ENCODE measurements around the gene ACAP1.

ACAP1 gene, protein sequence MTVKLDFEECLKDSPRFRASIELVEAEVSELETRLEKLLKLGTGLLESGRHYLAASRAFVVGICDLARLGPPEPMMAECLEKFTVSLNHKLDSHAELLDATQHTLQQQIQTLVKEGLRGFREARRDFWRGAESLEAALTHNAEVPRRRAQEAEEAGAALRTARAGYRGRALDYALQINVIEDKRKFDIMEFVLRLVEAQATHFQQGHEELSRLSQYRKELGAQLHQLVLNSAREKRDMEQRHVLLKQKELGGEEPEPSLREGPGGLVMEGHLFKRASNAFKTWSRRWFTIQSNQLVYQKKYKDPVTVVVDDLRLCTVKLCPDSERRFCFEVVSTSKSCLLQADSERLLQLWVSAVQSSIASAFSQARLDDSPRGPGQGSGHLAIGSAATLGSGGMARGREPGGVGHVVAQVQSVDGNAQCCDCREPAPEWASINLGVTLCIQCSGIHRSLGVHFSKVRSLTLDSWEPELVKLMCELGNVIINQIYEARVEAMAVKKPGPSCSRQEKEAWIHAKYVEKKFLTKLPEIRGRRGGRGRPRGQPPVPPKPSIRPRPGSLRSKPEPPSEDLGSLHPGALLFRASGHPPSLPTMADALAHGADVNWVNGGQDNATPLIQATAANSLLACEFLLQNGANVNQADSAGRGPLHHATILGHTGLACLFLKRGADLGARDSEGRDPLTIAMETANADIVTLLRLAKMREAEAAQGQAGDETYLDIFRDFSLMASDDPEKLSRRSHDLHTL

DNA sequence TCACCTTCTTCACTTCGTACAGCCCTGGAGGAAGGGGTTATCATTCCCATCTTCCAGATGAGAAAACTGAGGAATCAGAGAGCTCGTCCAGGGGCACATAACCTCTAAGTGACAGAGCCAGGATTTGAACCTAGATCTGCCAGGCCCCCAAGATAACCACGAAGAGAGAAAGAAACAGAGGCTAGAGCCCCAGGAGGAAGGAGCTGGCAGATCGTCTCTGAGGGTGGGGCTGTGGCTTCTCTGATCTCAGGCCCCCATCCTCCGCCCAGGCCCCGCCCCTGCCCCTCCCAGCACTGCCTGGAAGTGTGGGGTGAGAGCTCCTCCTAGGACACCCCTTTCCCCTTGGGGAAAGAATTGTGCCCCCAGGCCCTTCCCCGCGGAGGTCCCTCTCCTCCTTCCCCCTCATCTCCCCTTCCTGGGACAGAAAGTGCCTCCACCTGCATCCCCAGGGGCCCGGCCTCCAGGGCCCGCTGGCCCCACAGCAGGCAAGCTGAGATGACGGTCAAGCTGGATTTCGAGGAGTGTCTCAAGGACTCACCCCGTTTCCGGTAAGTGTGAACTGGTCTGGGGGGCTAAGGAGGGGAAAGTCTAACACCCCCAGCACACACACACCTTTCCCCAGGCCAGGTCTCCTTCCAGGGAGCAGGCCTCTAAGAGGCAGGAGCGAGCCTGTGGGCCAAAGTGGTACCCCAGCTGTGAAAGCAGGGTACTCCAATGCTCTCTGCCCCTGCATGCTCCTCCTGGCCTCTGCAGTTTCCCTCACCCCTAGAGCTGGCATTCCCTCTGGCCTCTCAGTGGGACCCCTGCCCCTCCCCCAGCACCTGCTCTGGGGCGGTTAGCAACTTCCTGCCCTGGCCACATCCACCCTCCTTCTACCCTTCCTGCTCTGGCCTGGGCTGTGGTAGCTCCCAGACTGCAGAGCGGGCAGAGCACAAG is at the start of gene ACAP1:
TSS of gene ACAP1 (plus strand) at position 290 of the 936 bp plus-strand sequence. CDS start at position 496, 206 bp downstream.
- H3K4me3 ChIP-seq (ENCODE audit: low read depth, low read length): no peak within 1 kb of the TSS
- no peak for DNase-seq (ENCODE audit: low read depth)
- TF ChIP-seq, protein P1, sequence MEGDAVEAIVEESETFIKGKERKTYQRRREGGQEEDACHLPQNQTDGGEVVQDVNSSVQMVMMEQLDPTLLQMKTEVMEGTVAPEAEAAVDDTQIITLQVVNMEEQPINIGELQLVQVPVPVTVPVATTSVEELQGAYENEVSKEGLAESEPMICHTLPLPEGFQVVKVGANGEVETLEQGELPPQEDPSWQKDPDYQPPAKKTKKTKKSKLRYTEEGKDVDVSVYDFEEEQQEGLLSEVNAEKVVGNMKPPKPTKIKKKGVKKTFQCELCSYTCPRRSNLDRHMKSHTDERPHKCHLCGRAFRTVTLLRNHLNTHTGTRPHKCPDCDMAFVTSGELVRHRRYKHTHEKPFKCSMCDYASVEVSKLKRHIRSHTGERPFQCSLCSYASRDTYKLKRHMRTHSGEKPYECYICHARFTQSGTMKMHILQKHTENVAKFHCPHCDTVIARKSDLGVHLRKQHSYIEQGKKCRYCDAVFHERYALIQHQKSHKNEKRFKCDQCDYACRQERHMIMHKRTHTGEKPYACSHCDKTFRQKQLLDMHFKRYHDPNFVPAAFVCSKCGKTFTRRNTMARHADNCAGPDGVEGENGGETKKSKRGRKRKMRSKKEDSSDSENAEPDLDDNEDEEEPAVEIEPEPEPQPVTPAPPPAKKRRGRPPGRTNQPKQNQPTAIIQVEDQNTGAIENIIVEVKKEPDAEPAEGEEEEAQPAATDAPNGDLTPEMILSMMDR (conservative IDR thresholded peaks at IDR 0.05; ENCODE audit: low read depth, low read length): no peak

DNA sequence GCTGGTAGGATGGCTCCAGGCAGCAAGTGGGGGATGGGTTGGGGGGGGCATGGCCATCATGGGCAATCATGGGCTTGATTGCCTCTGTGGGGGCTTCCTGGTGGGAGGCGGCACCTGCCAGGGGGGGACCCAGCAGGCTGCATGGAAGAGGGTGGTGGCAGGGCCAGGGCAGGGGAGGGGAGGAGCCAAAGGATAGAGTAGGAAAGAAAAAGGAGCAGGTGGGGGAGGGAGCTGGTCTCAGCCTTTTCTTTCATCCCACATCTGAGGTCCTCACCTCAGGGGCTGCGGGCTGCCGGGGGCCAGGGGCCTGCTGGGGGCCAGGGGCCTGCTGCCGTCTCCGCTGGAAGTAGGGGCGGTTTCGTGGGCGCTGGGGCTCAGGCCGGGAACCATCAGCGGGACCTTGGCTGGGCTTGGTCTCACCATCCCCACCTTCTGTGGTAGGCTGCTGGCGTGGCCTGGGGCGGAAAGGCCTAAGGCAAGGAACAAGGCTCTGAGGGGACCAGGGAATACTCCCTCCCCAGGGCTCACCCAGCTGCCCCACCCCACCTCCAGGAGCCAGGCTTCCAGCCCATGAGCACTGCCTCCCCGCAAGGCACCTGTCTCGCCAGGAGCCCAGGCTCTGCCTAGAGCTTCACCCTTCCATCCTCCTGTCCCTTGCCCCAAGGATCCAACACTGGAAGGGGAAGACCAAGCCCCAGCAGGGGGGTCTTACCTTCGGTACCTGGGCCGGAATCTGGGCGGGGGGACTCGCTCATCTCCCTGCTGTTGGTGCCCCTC is 46.9 kb upstream of the ACAP1 start:
- TF ChIP-seq, protein P1 (conservative IDR thresholded peaks at IDR 0.05; ENCODE audit: low read depth, low read length): no peak
- H3K4me3 ChIP-seq (ENCODE audit: low read depth, low read length): no peak overlapping the region
- no peak for DNase-seq (ENCODE audit: low read depth)

DNA sequence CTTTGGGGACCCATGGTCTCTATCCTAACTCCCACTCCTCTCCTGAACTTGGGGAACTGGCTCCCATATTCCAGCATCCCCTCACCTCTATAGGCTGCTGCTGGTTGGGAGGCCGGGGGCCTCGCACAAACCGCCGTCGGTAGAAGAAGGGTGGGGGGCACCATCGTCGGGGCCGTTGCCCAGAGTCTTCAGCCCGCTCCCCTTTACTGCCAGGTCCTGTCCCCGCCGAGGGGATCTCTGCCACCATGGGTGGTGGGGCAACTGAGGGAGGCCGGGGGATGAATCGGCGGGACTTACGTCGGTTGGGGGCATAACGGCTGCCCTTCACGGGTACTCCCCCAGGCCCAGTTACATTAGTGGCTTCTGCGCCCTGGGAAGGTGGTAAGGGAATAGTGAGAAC is 46.2 kb upstream of the ACAP1 start:
- no peak for DNase-seq (ENCODE audit: low read depth)
- TF ChIP-seq, protein P1 (conservative IDR thresholded peaks at IDR 0.05; ENCODE audit: low read depth, low read length): no peak
- H3K4me3 ChIP-seq (ENCODE audit: low read depth, low read length): no peak overlapping the region

DNA sequence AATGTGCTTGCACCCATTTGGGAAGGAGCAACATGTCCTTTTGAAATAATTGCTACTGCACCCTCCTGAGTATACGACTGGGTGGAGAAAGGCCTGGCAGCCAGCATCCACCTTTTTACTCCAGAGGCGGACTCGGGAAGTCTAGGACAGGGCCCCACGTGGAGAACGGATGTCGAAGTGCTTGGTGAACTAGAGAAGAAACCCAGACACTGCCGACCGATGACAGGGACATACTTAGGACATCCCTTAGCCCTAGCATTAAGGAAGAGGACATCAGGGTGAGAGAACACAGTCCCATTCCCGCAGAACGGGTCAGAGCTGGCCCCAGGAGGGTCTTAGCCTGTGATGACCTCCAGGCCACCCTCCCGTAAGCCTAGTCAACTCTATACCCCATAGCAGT is 45.6 kb upstream of the ACAP1 start:
- DNase-seq (ENCODE audit: low read depth): no peak
- TF ChIP-seq, protein P1 (conservative IDR thresholded peaks at IDR 0.05; ENCODE audit: low read depth, low read length): no peak
- H3K4me3 ChIP-seq (ENCODE audit: low read depth, low read length): no peak overlapping the region

DNA sequence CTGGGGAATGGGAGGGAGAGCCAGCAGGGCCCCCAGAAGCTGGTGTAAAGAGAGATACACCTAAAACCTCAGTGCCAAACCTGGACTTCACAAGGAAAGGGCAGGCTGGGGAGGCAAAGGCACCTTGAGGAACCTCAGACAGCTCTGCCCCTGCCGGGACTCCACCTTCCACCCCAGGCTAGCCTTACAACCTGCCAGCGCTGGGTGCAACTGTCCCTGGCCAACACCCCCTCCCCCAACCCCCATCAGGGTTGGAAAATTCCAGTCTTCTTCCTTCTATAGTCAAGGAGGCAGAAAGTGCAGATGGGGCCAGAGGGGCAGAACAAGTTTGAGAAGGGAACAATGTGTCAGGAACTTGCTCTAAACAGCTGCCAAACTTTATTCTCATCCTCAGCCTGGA is 44.1 kb upstream of the ACAP1 start:
- no peak for DNase-seq (ENCODE audit: low read depth)
- H3K4me3 ChIP-seq (ENCODE audit: low read depth, low read length): no peak overlapping the region
- TF ChIP-seq, protein P1 (conservative IDR thresholded peaks at IDR 0.05; ENCODE audit: low read depth, low read length): no peak

DNA sequence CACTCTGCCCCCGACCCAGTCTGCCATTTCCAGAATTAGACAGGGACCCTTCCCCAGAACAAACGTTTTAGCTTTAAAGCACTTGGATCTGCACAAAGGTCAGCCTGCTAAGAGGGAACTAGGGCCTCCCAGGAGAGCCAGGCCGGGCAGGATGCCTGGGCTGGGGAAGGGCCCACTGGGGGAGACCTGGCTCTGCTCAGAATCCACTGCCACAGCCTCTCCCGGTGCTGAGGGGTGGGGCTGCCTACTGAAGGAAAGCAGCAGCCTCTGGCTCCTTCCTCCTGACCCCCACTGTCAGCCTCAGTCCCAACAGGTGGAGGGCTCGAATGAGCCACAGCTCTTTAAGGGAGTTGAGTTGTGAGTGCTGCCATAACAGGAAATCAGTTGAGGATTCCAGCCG is 43.6 kb upstream of the ACAP1 start:
- no peak overlapping the region for H3K4me3 ChIP-seq (ENCODE audit: low read depth, low read length)
- no peak for DNase-seq (ENCODE audit: low read depth)
- TF ChIP-seq, protein P1 (conservative IDR thresholded peaks at IDR 0.05; ENCODE audit: low read depth, low read length): no peak
